H1 (cell line): ENCODE results near the gene PIK3C2G. TPM values are rescaled to one million over a fixed set of nuclear protein-coding genes. Genes with fewer than 3 reads are reported as not detected.

Experiments
- CTCF ChIA-PET: fragments of 300-600 bp; sonication (Branson Sonifier 250); formaldehyde crosslinking; loops from one replicate; lab custom pipeline; 2021; ENCODE audit not compliant: partially characterized antibody; lab: Charles Lee
- POLR2A ChIA-PET: fragments of 300-600 bp; sonication (Branson Sonifier 250); formaldehyde crosslinking; loops from one replicate; lab custom pipeline; 2021; ENCODE audit warnings: inconsistent platforms; ENCODE audit not compliant: partially characterized antibody; lab: Charles Lee
- DNase-seq, 2 experiments: peaks; one replicate each; pipeline versions ENCODE4 v3.0.0 to v3.0.0-alpha.2; 2010 to 2022; ENCODE audit warnings: low spot score in 2 of 2, low read depth in 1 of 2, mixed read lengths in 1 of 2
- FAIRE-seq: peaks from 2 replicates; lab custom pipeline; 2011; peaks lifted over from hg19 to GRCh38; lab: Jason Lieb, UNC
- H2AFZ ChIP-seq: 2 replicates; pipeline ENCODE4 v1.8.1; 2012; ENCODE audit warnings: low read length, inconsistent platforms
- H2AK5ac ChIP-seq: 2 replicates; pipeline ENCODE4 v1.6.1; 2013; ENCODE audit warnings: low read depth, low read length
- H2BK120ac ChIP-seq: replicated peaks from 2 replicates; pipeline ENCODE3; 2013; ENCODE audit warnings: low read depth, low read length, inconsistent platforms
- H2BK12ac ChIP-seq: 2 replicates; pipeline ENCODE4 v1.6.1; 2013; ENCODE audit warnings: low read depth, low read length
- H2BK15ac ChIP-seq: 2 replicates; pipeline ENCODE4 v1.6.1; 2013; ENCODE audit warnings: low read length
- H2BK20ac ChIP-seq: 2 replicates; pipeline ENCODE4 v1.6.1; 2013; ENCODE audit warnings: low read length
- H2BK5ac ChIP-seq: 2 replicates; pipeline ENCODE4 v1.6.1; 2013; ENCODE audit warnings: low read depth, low read length
- H3K14ac ChIP-seq: 2 replicates; pipeline ENCODE4 v1.6.1; 2013; ENCODE audit warnings: inconsistent platforms; ENCODE audit not compliant: insufficient read length
- H3K18ac ChIP-seq: 2 replicates; pipeline ENCODE4 v1.6.1; 2013; ENCODE audit warnings: low read length; ENCODE audit errors: extremely low read depth
- H3K23ac ChIP-seq: 2 replicates; pipeline ENCODE4 v1.6.1; 2013; ENCODE audit warnings: inconsistent platforms; ENCODE audit not compliant: insufficient read length
- H3K23me2 ChIP-seq: 2 replicates; pipeline ENCODE4 v1.6.1; 2013; ENCODE audit warnings: low read depth, low read length
- H3K27ac ChIP-seq: 2 replicates; pipeline ENCODE4 v1.6.1; 2011; ENCODE audit warnings: low read depth, low read length, inconsistent platforms
- H3K27me3 ChIP-seq, 4 experiments: replicated peaks in 1 of 4; 1 replicate in 1 of 4; 2 replicates in 3 of 4; pipeline versions ENCODE4 v1.6.1 to v1.8.1; 2011 to 2013; ENCODE audit warnings: low read length in 3 of 4, mild to moderate bottlenecking in 3 of 4, inconsistent platforms in 2 of 4, mixed read lengths in 2 of 4, moderate library complexity in 1 of 4; ENCODE audit not compliant: control insufficient read depth in 3 of 4, insufficient read depth in 3 of 4; ENCODE audit errors: extremely low read depth in 1 of 4
- H3K36me3 ChIP-seq, 4 experiments: 2 replicates each; pipeline versions ENCODE4 v1.6.1 to v1.8.1; 2011 to 2013; ENCODE audit warnings: mild to moderate bottlenecking in 4 of 4, low read length in 3 of 4, moderate library complexity in 2 of 4, control low read depth in 1 of 4, inconsistent platforms in 1 of 4; ENCODE audit not compliant: insufficient read depth in 4 of 4, control insufficient read depth in 2 of 4
- H3K4ac ChIP-seq: replicated peaks from 2 replicates; pipeline ENCODE3; 2013; ENCODE audit warnings: low read length, low read depth, mixed read lengths, inconsistent platforms; ENCODE audit not compliant: insufficient read length
- H3K4me1 ChIP-seq, 4 experiments: replicated peaks in 1 of 4; 1 replicate in 1 of 4; 2 replicates in 3 of 4; pipeline versions ENCODE4 v1.6.1 to v1.8.1; 2011 to 2013; ENCODE audit warnings: low read length in 3 of 4, inconsistent platforms in 2 of 4, mixed read lengths in 1 of 4; ENCODE audit not compliant: insufficient read depth in 4 of 4, control insufficient read depth in 3 of 4
- H3K4me2 ChIP-seq, 2 experiments: 2 replicates each; pipeline versions ENCODE4 v1.6.1 to v1.8.1; 2011 to 2013; ENCODE audit warnings: low read depth in 2 of 2, low read length in 2 of 2, control low read depth in 1 of 2, inconsistent platforms in 1 of 2, mild to moderate bottlenecking in 1 of 2; ENCODE audit not compliant: insufficient read depth in 1 of 2
- H3K4me3 ChIP-seq, 4 experiments: fragments of 200-600, 300-600 bp in 1 of 4; sonication (generic), shearing (Covaris generic), sonication (Bioruptor Twin) in 1 of 4; 2 replicates each; pipeline versions ENCODE4 v1.5.1 to v1.8.1; 2011 to 2016; ENCODE audit warnings: low read length in 4 of 4, low read depth in 3 of 4, control low read depth in 2 of 4, inconsistent platforms in 2 of 4, mild to moderate bottlenecking in 2 of 4, mixed read lengths in 1 of 4, moderate library complexity in 1 of 4; ENCODE audit not compliant: insufficient read depth in 2 of 4; ENCODE audit errors: extremely low read depth in 1 of 4
- H3K56ac ChIP-seq: replicated peaks from 2 replicates; pipeline ENCODE3; 2013; ENCODE audit warnings: low read depth, mild to moderate bottlenecking, mixed read lengths, low read length, inconsistent platforms; ENCODE audit not compliant: insufficient read length
- H3K79me1 ChIP-seq: 2 replicates; pipeline ENCODE4 v1.6.1; 2013; ENCODE audit warnings: low read depth, low read length, control low read depth
- H3K79me2 ChIP-seq, 2 experiments: 2 replicates each; pipeline versions ENCODE4 v1.6.1 to v1.8.1; 2012 to 2013; ENCODE audit warnings: low read length in 2 of 2, mild to moderate bottlenecking in 2 of 2, inconsistent platforms in 1 of 2; ENCODE audit not compliant: insufficient read depth in 2 of 2, control insufficient read depth in 1 of 2
- H3K9ac ChIP-seq, 4 experiments: replicated peaks in 1 of 4; 1 replicate in 1 of 4; 2 replicates in 3 of 4; pipeline versions ENCODE4 v1.6.1 to v1.8.1; 2011 to 2013; ENCODE audit warnings: low read depth in 3 of 4, low read length in 3 of 4, control low read depth in 2 of 4, mild to moderate bottlenecking in 2 of 4, moderate library complexity in 2 of 4, inconsistent platforms in 1 of 4; ENCODE audit errors: extremely low read depth in 1 of 4
- H3K9me3 ChIP-seq, 2 experiments: 2 replicates each; pipeline versions ENCODE4 v1.6.1 to v1.8.1; 2012 to 2013; ENCODE audit warnings: mild to moderate bottlenecking in 2 of 2, moderate library complexity in 2 of 2, control low read depth in 1 of 2, inconsistent platforms in 1 of 2, low read depth in 1 of 2, low read length in 1 of 2, mixed read lengths in 1 of 2; ENCODE audit not compliant: insufficient read depth in 2 of 2
- H4K20me1 ChIP-seq, 2 experiments: replicated peaks in 1 of 2; 2 replicates each; pipeline versions ENCODE3 to v1.8.1; 2011 to 2013; ENCODE audit warnings: inconsistent platforms in 2 of 2, low read length in 2 of 2, mild to moderate bottlenecking in 1 of 2; ENCODE audit not compliant: insufficient read depth in 2 of 2, control insufficient read depth in 1 of 2
- H4K5ac ChIP-seq: 2 replicates; pipeline ENCODE4 v1.6.1; 2013; ENCODE audit warnings: low read length, low read depth, mixed read lengths, inconsistent platforms; ENCODE audit not compliant: insufficient read length
- H4K8ac ChIP-seq: 2 replicates; pipeline ENCODE4 v1.8.0; 2013; ENCODE audit warnings: mild to moderate bottlenecking, moderate library complexity, low read length, inconsistent platforms; ENCODE audit not compliant: insufficient read depth; ENCODE audit errors: extremely low read depth
- H4K91ac ChIP-seq: replicated peaks from 2 replicates; pipeline ENCODE3; 2013; ENCODE audit warnings: low read length, mixed read lengths, inconsistent platforms; ENCODE audit not compliant: insufficient read length
- RBBP5 ChIP-seq: IDR thresholded peaks from 2 replicates; pipeline ENCODE4 v1.7.1; 2012; ENCODE audit warnings: low read depth, mild to moderate bottlenecking, inconsistent platforms, low read length, moderate library complexity, borderline replicate concordance
- WGBS, 2 experiments: shearing (Covaris generic) in 1 of 2; methylation state at CpG; one replicate each; pipeline versions ENCODE4 v1.1.6 to v1.1.7; 2013 to 2015; ENCODE audit warnings: low lambda C conversion rate in 2 of 2, mixed read lengths in 2 of 2, inconsistent platforms in 1 of 2, low coverage in 1 of 2, missing lambda C conversion rate in 1 of 2; ENCODE audit not compliant: insufficient replicate concordance in 2 of 2, insufficient coverage in 1 of 2, insufficient read length in 1 of 2; ENCODE audit errors: extremely low coverage in 1 of 2, missing lambda C conversion rate in 1 of 2; 5-methylcytosine and 5-hydroxymethylcytosine counted together
- polyA plus RNA-seq, 7 experiments: library from polyadenylated mRNA; depleted of rRNA in 3 of 7; stranded (reverse) in 5 of 7; unstranded in 2 of 7; fragments of >200 nt in 5 of 7; fragments of 200-250 nt in 2 of 7; gene quantifications; 1 replicate in 5 of 7; 2 replicates in 1 of 7; 4 replicates in 1 of 7; pipeline versions ENCODE4 v1.2.1 to v1.2.3, GENCODE V29; 2011 to 2013; ENCODE audit warnings: missing spikeins in 2 of 7, mixed read lengths in 2 of 7
- total RNA-seq: library from RNA; stranded (reverse); fragmentation: NEBNext Ultra II Directional; extraction: Animal tissue kit (Norgen Biotek cat#: 25700); gene quantifications from 2 replicates; pipeline ENCODE4 v1.2.1, GENCODE V29; 2021

The PIK3C2G gene
- total and polyA plus RNA-seq, 2 of the 8 experiments (the other 6 are each of a cell fraction or from before 2014, with no cell fraction given) = not detected

DNA sequence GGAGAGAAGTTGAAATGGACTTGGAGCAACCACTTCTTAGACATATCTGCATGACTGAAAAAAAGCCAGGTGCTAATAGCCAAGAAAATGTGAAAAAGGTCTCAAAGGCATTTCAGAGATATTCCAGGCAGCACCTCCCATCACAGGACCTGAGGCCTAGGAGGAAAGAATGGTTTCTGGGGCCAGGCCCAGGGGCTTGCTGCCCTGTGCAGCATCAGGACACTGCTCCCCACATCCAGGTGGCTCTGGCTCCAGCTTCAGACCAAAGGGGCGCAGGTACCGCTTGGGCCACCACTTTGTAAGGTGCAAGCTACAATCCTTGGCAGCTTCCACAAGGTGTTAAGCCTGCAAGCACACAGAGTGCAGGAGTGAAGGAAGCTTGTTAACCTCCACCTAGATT is 114.3 kb downstream of the PIK3C2G start:
- H4K8ac ChIP-seq = no peak overlapping the region
- H3K56ac ChIP-seq = no peak overlapping the region
- H3K36me3 ChIP-seq = no peaks in the 10 kb centered on the region
- H3K9ac ChIP-seq = no peak overlapping the region
- no peak for DNase-seq
- H3K9me3 ChIP-seq = peaks cover 6 to 9% of the 10 kb centered on the region in 2 experiments; a peak in 2 of 4 replicates
- CTCF ChIA-PET = interaction anchor here (1.1 kb wide), 1 partner anchor 14 kb away, joined by 4 read pairs; no protein-coding TSS in a partner anchor
- 83% methylated on average over 2 of the region's 2 CpGs; no CpG with 5 or more reads in 1 of the 2 experiments for WGBS, 2 experiments
- H3K23me2 ChIP-seq = no peaks in the 10 kb centered on the region
- no peak overlapping the region for H2BK120ac ChIP-seq
- no peak overlapping the region for H3K4me3 ChIP-seq
- no peak overlapping the region for H2BK12ac ChIP-seq
- H3K79me2 ChIP-seq = no peaks in the 10 kb centered on the region
- H4K91ac ChIP-seq = no peak overlapping the region
- FAIRE-seq = no peak
- no peak overlapping the region for H3K27ac ChIP-seq
- no peaks in the 10 kb centered on the region for H4K20me1 ChIP-seq
- H3K4me1 ChIP-seq = no peaks in the 10 kb centered on the region
- H4K5ac ChIP-seq = no peak overlapping the region
- no peak overlapping the region for H3K23ac ChIP-seq
- H2BK20ac ChIP-seq = no peak overlapping the region
- H3K79me1 ChIP-seq = no peaks in the 10 kb centered on the region
- no peak overlapping the region for H3K18ac ChIP-seq
- no peak overlapping the region for H2BK15ac ChIP-seq
- H3K14ac ChIP-seq = no peak overlapping the region
- H2AFZ ChIP-seq = no peak overlapping the region; the same call in 1 of the 2 replicates
- TF ChIP-seq RBBP5 = no peak
- TF ChIP-seq, all 59 proteins: peak for 0
- Histone ChIP-seq H3K4me2 (no peak overlapping the region), H2AK5ac (no peak overlapping the region), H3K4ac (no peak overlapping the region), H3K27me3 (no peaks in the 10 kb centered on the region), H2BK5ac (no peak overlapping the region)
- POLR2A ChIA-PET = no interaction called here
